HG03280 (cell line): ENCODE results near the gene PGA5.

Source experiments
- ATAC-seq: cut with Tn5 transposase; IDR thresholded peaks from one replicate; pipeline ENCODE4 v1.9.1; 2021; ENCODE audit warnings: mild to moderate bottlenecking, moderate library complexity; ENCODE audit not compliant: unreplicated experiment

The PGA5 gene

GRCh38 chr11:61265357-61265756 lies 24.4 kb downstream of the PGA5 start:
- no peak for ATAC-seq

- ATAC-seq = no peak
Observed at GRCh38 chr11:61266602-61267001, 25.6 kb downstream of the PGA5 start.

GRCh38 chr11:61267437-61267841 lies 26.5 kb downstream of the PGA5 start:
- ATAC-seq = no peak

- no peak for ATAC-seq
Observed at GRCh38 chr11:61268588-61269250, 27.7 kb downstream of the PGA5 start.

- no peak for ATAC-seq
Observed at GRCh38 chr11:61270354-61271076, 29.5 kb downstream of the PGA5 start.

GRCh38 chr11:61272731-61273130 lies 31.8 kb downstream of the PGA5 start:
- ATAC-seq = no peak

- ATAC-seq = no peak
Observed at GRCh38 chr11:61273178-61274078, 32.5 kb downstream of the PGA5 start.

- ATAC-seq = no peak
Observed at GRCh38 chr11:61274084-61274483, 33.1 kb downstream of the PGA5 start.

- ATAC-seq = no peak
Observed at GRCh38 chr11:61275191-61275590, 34.2 kb downstream of the PGA5 start.

- ATAC-seq = no peak
Observed at GRCh38 chr11:61277186-61278000, 36.4 kb downstream of the PGA5 start.

GRCh38 chr11:61278001-61278470 lies 37.1 kb downstream of the PGA5 start:
- no peak for ATAC-seq

- no peak for ATAC-seq
Observed at GRCh38 chr11:61279934-61280659, 39.1 kb downstream of the PGA5 start.

GRCh38 chr11:61280883-61281580 lies 40.1 kb downstream of the PGA5 start:
- no peak for ATAC-seq

GRCh38 chr11:61281581-61282250 lies 40.7 kb downstream of the PGA5 start:
- ATAC-seq = no peak

GRCh38 chr11:61283613-61284012 lies 42.6 kb downstream of the PGA5 start:
- ATAC-seq = no peak

GRCh38 chr11:61287338-61287977 lies 46.5 kb downstream of the PGA5 start:
- no peak for ATAC-seq

GRCh38 chr11:61290905-61291690 lies 50.1 kb downstream of the PGA5 start:
- no peak for ATAC-seq
